Measurements from ENCODE around the gene RHD.

- TF ChIP-seq, protein P1, sequence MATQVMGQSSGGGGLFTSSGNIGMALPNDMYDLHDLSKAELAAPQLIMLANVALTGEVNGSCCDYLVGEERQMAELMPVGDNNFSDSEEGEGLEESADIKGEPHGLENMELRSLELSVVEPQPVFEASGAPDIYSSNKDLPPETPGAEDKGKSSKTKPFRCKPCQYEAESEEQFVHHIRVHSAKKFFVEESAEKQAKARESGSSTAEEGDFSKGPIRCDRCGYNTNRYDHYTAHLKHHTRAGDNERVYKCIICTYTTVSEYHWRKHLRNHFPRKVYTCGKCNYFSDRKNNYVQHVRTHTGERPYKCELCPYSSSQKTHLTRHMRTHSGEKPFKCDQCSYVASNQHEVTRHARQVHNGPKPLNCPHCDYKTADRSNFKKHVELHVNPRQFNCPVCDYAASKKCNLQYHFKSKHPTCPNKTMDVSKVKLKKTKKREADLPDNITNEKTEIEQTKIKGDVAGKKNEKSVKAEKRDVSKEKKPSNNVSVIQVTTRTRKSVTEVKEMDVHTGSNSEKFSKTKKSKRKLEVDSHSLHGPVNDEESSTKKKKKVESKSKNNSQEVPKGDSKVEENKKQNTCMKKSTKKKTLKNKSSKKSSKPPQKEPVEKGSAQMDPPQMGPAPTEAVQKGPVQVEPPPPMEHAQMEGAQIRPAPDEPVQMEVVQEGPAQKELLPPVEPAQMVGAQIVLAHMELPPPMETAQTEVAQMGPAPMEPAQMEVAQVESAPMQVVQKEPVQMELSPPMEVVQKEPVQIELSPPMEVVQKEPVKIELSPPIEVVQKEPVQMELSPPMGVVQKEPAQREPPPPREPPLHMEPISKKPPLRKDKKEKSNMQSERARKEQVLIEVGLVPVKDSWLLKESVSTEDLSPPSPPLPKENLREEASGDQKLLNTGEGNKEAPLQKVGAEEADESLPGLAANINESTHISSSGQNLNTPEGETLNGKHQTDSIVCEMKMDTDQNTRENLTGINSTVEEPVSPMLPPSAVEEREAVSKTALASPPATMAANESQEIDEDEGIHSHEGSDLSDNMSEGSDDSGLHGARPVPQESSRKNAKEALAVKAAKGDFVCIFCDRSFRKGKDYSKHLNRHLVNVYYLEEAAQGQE (IDR thresholded peaks at IDR 0.05; ENCODE audit: low read depth) = no peak
- TF ChIP-seq YY1 (IDR thresholded peaks at IDR 0.05; ENCODE audit: low read depth) (no peak), EP300 (IDR thresholded peaks at IDR 0.05; ENCODE audit: borderline replicate concordance) (no peak)
Measured at GRCh38 chr1:25247829-25248754, 24.2 kb upstream of the RHD start.
